GM21526 (cell line): Measurements from ENCODE around the gene RNF31.

Source experiments
- ATAC-seq: cut with Tn5 transposase; IDR thresholded peaks from one replicate; pipeline ENCODE4 v1.9.1; 2021; ENCODE audit warnings: moderate library complexity; ENCODE audit not compliant: unreplicated experiment, low FRiP score

RNF31 gene

GRCh38 chr14:24156840-24157239 is 9.5 kb downstream of the RNF31 start:
- ATAC-seq = no peak

- no peak for ATAC-seq
Measured at GRCh38 chr14:24157331-24157730, 10.0 kb downstream of the RNF31 start.

GRCh38 chr14:24159777-24160498 is 12.6 kb downstream of the RNF31 start:
- no peak for ATAC-seq

- ATAC-seq = no peak
Measured at GRCh38 chr14:24160499-24160849, 13.2 kb downstream of the RNF31 start.

- ATAC-seq = peak; percentile 61
Measured at GRCh38 chr14:24160850-24161804, 13.8 kb downstream of the RNF31 start, which contains the start of gene IRF9. Gene IRF9, plus strand, starts transcription at chr14:24161265. Its CDS starts 880 bp downstream, at chr14:24162145.

GRCh38 chr14:24162093-24162492 is 14.8 kb downstream of the RNF31 start:
- ATAC-seq = no peak

- no peak for ATAC-seq
Measured at GRCh38 chr14:24164518-24164991, 17.3 kb downstream of the RNF31 start.

- no peak for ATAC-seq
Measured at GRCh38 chr14:24165785-24166184, 18.5 kb downstream of the RNF31 start.

GRCh38 chr14:24167469-24168114 is 20.3 kb downstream of the RNF31 start:
- no peak for ATAC-seq

- ATAC-seq = peak; percentile 73
Measured at GRCh38 chr14:24171422-24172260, 24.3 kb downstream of the RNF31 start, which contains the start of gene REC8. Gene REC8, plus strand, starts transcription at chr14:24172080. Its CDS starts 473 bp downstream, at chr14:24172553.

- ATAC-seq = no peak
Measured at GRCh38 chr14:24172261-24172860, 25.1 kb downstream of the RNF31 start.

GRCh38 chr14:24172871-24173281 is 25.6 kb downstream of the RNF31 start:
- no peak for ATAC-seq

GRCh38 chr14:24176599-24176998 is 29.3 kb downstream of the RNF31 start:
- ATAC-seq = no peak

- ATAC-seq = no peak
Measured at GRCh38 chr14:24177041-24177825, 29.9 kb downstream of the RNF31 start.

GRCh38 chr14:24177891-24178290 is 30.6 kb downstream of the RNF31 start:
- no peak for ATAC-seq

GRCh38 chr14:24178399-24179178 is 31.3 kb downstream of the RNF31 start:
- no peak for ATAC-seq

- ATAC-seq = no peak
Measured at GRCh38 chr14:24179294-24179960, 32.1 kb downstream of the RNF31 start.
